Endothelial cell of umbilical vein (primary cell): ENCODE measurements around the gene SEH1L. TPM values are rescaled to one million over a fixed set of nuclear protein-coding genes. Genes with fewer than 3 reads are reported as not detected.

Experiments used
- BruUV-seq: library from RNA; stranded (reverse); fragments of 400-500 nt; replicated peaks from 2 replicates; lab custom pipeline; 2021; lab: Mats Ljungman, UMichigan
- CTCF ChIA-PET: fragments of 300-600, 350-600 bp; sonication (Branson Sonifier 250); formaldehyde crosslinking; loops from one replicate; lab custom pipeline; 2021; ENCODE audit warnings: antibody characterized with exemption, inconsistent platforms; lab: Charles Lee
- POLR2A ChIA-PET: fragments of 300-600, 350-600 bp; sonication (Branson Sonifier 250); formaldehyde crosslinking; loops from one replicate; lab custom pipeline; 2021; ENCODE audit warnings: antibody characterized with exemption, inconsistent platforms; lab: Charles Lee
- DNase-seq: peaks from one replicate; pipeline ENCODE4 v3.0.0-alpha.2; 2011; ENCODE audit warnings: low read depth, low spot score
- FAIRE-seq: peaks from 2 replicates; lab custom pipeline; 2011; peaks lifted over from hg19 to GRCh38; lab: Jason Lieb, UNC
- H2AFZ ChIP-seq: 2 replicates; pipeline ENCODE4 v1.6.0; 2012; ENCODE audit warnings: low read depth, low read length, control low read depth, inconsistent platforms
- H3K27ac ChIP-seq: 2 replicates; pipeline ENCODE4 v1.5.1; 2011; ENCODE audit warnings: low read depth, mild to moderate bottlenecking, control low read depth, low read length, moderate library complexity; ENCODE audit not compliant: insufficient read depth
- H3K27me3 ChIP-seq, 2 experiments: 2 replicates each; pipeline versions ENCODE4 v1.6.0 to v1.6.1; 2011; ENCODE audit warnings: low read length in 2 of 2, mixed read lengths in 1 of 2; ENCODE audit not compliant: control insufficient read depth in 2 of 2, insufficient read depth in 2 of 2
- H3K36me3 ChIP-seq, 2 experiments: 2 replicates in 1 of 2; 3 replicates in 1 of 2; pipeline ENCODE4 v1.5.1; 2011; ENCODE audit warnings: low read length in 2 of 2, mild to moderate bottlenecking in 1 of 2, moderate library complexity in 1 of 2; ENCODE audit not compliant: control insufficient read depth in 2 of 2, insufficient read depth in 2 of 2; ENCODE audit errors: extremely low read depth in 1 of 2
- H3K4me1 ChIP-seq: 3 replicates; pipeline ENCODE4 v1.5.1; 2011; ENCODE audit warnings: mild to moderate bottlenecking, low read length; ENCODE audit not compliant: control insufficient read depth, insufficient read depth; ENCODE audit errors: extremely low read depth
- H3K4me2 ChIP-seq: 2 replicates; pipeline ENCODE4 v1.6.1; 2011; ENCODE audit warnings: low read length, control low read depth, mixed read lengths; ENCODE audit not compliant: insufficient read depth
- H3K4me3 ChIP-seq, 3 experiments: fragments of 200-600 bp in 1 of 3; sonication (generic), shearing (Covaris generic) in 1 of 3; replicated peaks in 1 of 3; 2 replicates each; pipeline ENCODE4 v1.5.1; 2011 to 2016; ENCODE audit warnings: control low read depth in 3 of 3, low read length in 3 of 3, mild to moderate bottlenecking in 2 of 3, inconsistent platforms in 1 of 3, low read depth in 1 of 3, moderate library complexity in 1 of 3; ENCODE audit not compliant: insufficient read depth in 1 of 3
- H3K79me2 ChIP-seq: 2 replicates; pipeline ENCODE4 v1.6.0; 2012; ENCODE audit warnings: low read length, inconsistent platforms; ENCODE audit not compliant: control insufficient read depth, insufficient read depth
- H3K9ac ChIP-seq: replicated peaks from 2 replicates; pipeline ENCODE3; 2011; ENCODE audit warnings: low read length, control low read depth; ENCODE audit not compliant: insufficient read depth; ENCODE audit errors: extremely low read depth
- H3K9me1 ChIP-seq: replicated peaks from 3 replicates; pipeline ENCODE4 v1.6.0; 2011; ENCODE audit warnings: mild to moderate bottlenecking, low read length; ENCODE audit not compliant: control insufficient read depth, insufficient read depth; ENCODE audit errors: extremely low read depth
- H3K9me3 ChIP-seq: replicated peaks from 2 replicates; pipeline ENCODE4 v1.5.1; 2012; ENCODE audit warnings: low read length, inconsistent platforms; ENCODE audit not compliant: control insufficient read depth, insufficient read depth
- H4K20me1 ChIP-seq: replicated peaks from 2 replicates; pipeline ENCODE3; 2011; ENCODE audit warnings: mild to moderate bottlenecking, low read length; ENCODE audit not compliant: control insufficient read depth, insufficient read depth; ENCODE audit errors: extremely low read depth
- EZH2 ChIP-seq: IDR thresholded peaks from 2 replicates; pipeline ENCODE4 v1.6.1; 2012; ENCODE audit warnings: borderline replicate concordance, low read depth, mild to moderate bottlenecking, moderate library complexity, low read length, inconsistent platforms; ENCODE audit not compliant: severe bottlenecking
- FOS ChIP-seq: IDR thresholded peaks from 2 replicates; pipeline ENCODE4 v1.6.1; 2011; ENCODE audit warnings: mild to moderate bottlenecking, low read length, moderate library complexity, borderline replicate concordance; ENCODE audit not compliant: insufficient read depth
- MYC ChIP-seq: IDR thresholded peaks from one replicate; pipeline ENCODE4 v1.6.1; 2011; ENCODE audit warnings: mild to moderate bottlenecking, low read depth, low read length
- dilution Hi-C: fragments of 300-500 bp; cut with MboI; formaldehyde crosslinking; loops from one replicate; pipeline ENCODE4 v1.15.0; 2019; ENCODE audit warnings: low sequenced_read_pairs; ENCODE audit not compliant: extremely low pct_ligation_motif_present
- intact Hi-C: fragments of 100-400 bp; cut with micrococcal nuclease; formaldehyde crosslinking; loops from one replicate; pipeline ENCODE4 v1.10.0; 2022
- polyA plus RNA-seq, 4 experiments: library from polyadenylated mRNA; depleted of rRNA in 3 of 4; stranded (reverse) in 3 of 4; unstranded in 1 of 4; fragments of >200 nt; gene quantifications; 2 replicates each; pipeline versions ENCODE4 v1.2.1 to v1.2.3, GENCODE V29; 2011 to 2012; ENCODE audit warnings: missing spikeins in 1 of 4
- total RNA-seq: library from RNA; stranded (reverse); gene quantifications from 2 replicates; pipeline ENCODE4 v1.2.3, GENCODE V29; 2021

Gene SEH1L
- total and polyA plus RNA-seq, 2 donors (not counting 3 experiments of a cell fraction or from before 2014, with no cell fraction given) = 19.8 to 42.8 TPM

GRCh38 chr18:12973562-12974213 lies 25.9 kb downstream of the SEH1L start:
- Histone ChIP-seq H3K4me1 (no peaks in the 10 kb centered on the region), H3K27ac (no peak overlapping the region), H3K4me2 (no peak overlapping the region), H3K9me3 (no peaks in the 10 kb centered on the region), H3K27me3 (no peaks in the 10 kb centered on the region), H3K9ac (no peak overlapping the region), H3K79me2 (no peaks in the 10 kb centered on the region), H2AFZ (no peak overlapping the region), H4K20me1 (no peaks in the 10 kb centered on the region), H3K4me3 (no peak overlapping the region), H3K36me3 (peaks cover 0 to 3% of the 10 kb centered on the region in 2 experiments), H3K9me1 (no peaks in the 10 kb centered on the region)
- DNase-seq = no peak
- TF ChIP-seq FOS = no peak
- no peak for TF ChIP-seq MYC
- intact Hi-C loops (no loop called here), dilution Hi-C loops (no loop called here)
- no peak for FAIRE-seq
- ChIA-PET POLR2A (interaction anchor here (0.7 kb wide), 1 partner anchor 615 kb away, joined by 3 read pairs; no protein-coding TSS in a partner anchor), CTCF (interaction anchor here (1.5 to 3.8 kb wide), 2 partner anchors 17 to 39 kb away, joined by 3 to 12 read pairs; partner anchors contain the start of gene CEP192)
- no TSS peak for BruUV-seq

GRCh38 chr18:12975488-12975887 lies 27.7 kb downstream of the SEH1L start:
- no peak overlapping the region for H3K27ac ChIP-seq
- DNase-seq (no peak), FAIRE-seq (no peak)
- dilution Hi-C loops = no loop called here
- no peak overlapping the region for H2AFZ ChIP-seq
- H3K36me3 ChIP-seq = peaks cover 0 to 3% of the 10 kb centered on the region in 2 experiments
- no peak overlapping the region for H3K9ac ChIP-seq
- H4K20me1 ChIP-seq = no peaks in the 10 kb centered on the region
- no peaks in the 10 kb centered on the region for H3K79me2 ChIP-seq
- no peaks in the 10 kb centered on the region for H3K4me1 ChIP-seq
- no peaks in the 10 kb centered on the region for H3K9me3 ChIP-seq
- no TSS peak for BruUV-seq
- intact Hi-C loops = no loop called here
- no peaks in the 10 kb centered on the region for H3K27me3 ChIP-seq
- H3K4me3 ChIP-seq = no peak overlapping the region
- ChIA-PET CTCF (interaction anchor here (1.2 to 3.8 kb wide), 2 partner anchors 9 to 15 kb away, joined by 3 to 12 read pairs; partner anchors contain the start of gene CEP192), POLR2A (no interaction called here)
- H3K4me2 ChIP-seq = no peak overlapping the region
- TF ChIP-seq EZH2 = no peak
- H3K9me1 ChIP-seq = no peaks in the 10 kb centered on the region
